T-helper 2 cell treated with Interferon-gamma antibody and Interleukin-4, amounts not matched to agents 100 ng/mL and 5 ng/mL, for 36 hours (primary cell): ENCODE results near the gene NDUFB3. TPM values are rescaled to one million over a fixed set of nuclear protein-coding genes. Genes with fewer than 3 reads are reported as not detected.

Experiments used
- intact Hi-C: fragments of 100-400 bp; cut with micrococcal nuclease; formaldehyde crosslinking; loops from one replicate; pipeline ENCODE4 v1.15.1; 2023
- total RNA-seq: library from RNA; stranded (reverse); gene quantifications from 2 replicates; pipeline ENCODE4 v1.2.3, GENCODE V29; 2022

The NDUFB3 gene
- total RNA-seq, 1 donor from 2014 or later, result 137 TPM

- intact Hi-C loops, result no loop called here
Measured at GRCh38 chr2:201090574-201090973, 18.8 kb downstream of the NDUFB3 start.

GRCh38 chr2:201093573-201093972 lies 21.8 kb downstream of the NDUFB3 start:
- intact Hi-C loops, result no loop called here

- intact Hi-C loops, result no loop called here
Measured at GRCh38 chr2:201100497-201100896, 28.7 kb downstream of the NDUFB3 start.

DNA sequence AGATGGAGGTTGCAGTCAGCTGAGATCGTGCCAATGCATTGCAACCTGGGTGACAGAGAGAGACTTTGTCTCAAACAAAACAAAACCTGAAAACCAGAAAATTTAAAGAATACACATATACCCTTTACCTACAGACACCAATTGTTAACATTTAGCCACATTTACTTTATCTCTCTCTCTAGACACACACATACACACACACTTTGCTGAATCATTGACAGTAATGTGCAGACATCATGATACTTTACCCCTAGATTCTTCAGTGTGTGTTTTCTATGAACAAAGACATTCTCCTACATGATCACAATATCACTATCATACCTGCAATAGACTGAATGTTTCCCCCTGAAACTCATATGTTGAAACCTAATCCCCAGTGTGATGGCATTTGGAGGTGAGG lies 34.0 kb downstream of the NDUFB3 start:
- intact Hi-C loops, result no loop called here

DNA sequence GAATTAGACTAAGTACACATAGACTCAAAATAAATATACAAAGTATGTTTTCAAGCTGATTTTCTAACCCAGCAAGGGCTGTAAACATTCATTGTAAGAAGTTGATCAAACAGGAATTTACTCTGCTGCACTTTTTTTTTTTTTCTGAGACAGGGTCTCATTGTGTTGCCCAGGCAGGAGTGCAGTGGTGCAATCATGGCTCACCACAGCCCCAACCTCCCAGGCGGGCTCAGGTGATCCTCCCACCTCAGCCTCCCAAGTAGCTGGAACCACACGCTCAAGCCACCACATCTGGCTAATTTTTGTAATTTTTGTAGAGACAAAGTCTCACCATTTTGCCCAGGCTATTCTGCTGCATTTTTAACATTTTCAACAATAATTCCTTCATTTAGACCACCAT lies 35.8 kb downstream of the NDUFB3 start:
- intact Hi-C loops, result no loop called here

- intact Hi-C loops, result no loop called here
Measured at GRCh38 chr2:201108341-201108740, 36.5 kb downstream of the NDUFB3 start.

- intact Hi-C loops, result no loop called here
Measured at GRCh38 chr2:201109186-201109585, 37.4 kb downstream of the NDUFB3 start.

DNA sequence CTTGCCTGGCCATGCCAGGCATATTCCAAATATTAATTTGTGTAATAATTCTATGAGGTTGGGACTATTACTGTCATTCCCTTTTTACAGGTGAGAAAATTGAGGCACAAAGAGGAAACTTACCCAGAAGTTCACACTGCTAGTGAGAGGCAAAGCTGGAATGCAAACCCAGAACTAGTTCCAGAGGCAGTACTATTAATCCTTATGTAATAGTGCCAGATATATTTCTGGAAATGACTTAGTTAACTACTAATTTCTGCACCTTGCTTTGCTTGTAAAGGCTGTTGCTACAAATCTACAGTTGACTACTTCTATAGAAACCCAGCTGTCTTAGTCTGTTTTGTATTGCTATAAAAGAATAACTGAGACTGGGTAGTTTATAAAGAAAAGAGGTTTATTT lies 38.8 kb downstream of the NDUFB3 start:
- intact Hi-C loops, result no loop called here

- intact Hi-C loops, result no loop called here
Measured at GRCh38 chr2:201111096-201111495, 39.3 kb downstream of the NDUFB3 start.

DNA sequence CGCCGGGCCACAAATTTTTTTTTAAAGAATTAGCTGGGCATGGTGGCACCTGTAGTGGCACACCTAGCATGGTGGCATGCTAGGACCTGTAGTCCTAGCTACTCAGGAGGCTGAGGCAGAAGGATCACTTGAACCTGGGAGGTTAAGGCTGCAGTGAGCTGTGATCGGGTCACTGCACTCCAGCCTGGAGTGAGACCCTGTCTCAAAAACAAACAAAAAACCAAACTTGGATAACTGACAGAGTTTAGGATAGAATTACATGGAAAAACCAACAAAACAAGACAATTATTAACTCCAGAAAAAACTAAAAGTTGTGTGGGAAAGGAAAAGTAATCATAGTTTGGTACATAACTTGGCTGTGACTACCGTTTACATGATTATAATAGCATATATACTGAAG lies 42.5 kb downstream of the NDUFB3 start:
- intact Hi-C loops, result no loop called here

- intact Hi-C loops, result loop anchor here (5.0 kb wide), 1 partner anchor 213 kb away; no protein-coding TSS in a partner anchor
Measured at GRCh38 chr2:201114846-201115245, 43.0 kb downstream of the NDUFB3 start.

- intact Hi-C loops, result loop anchor here (1.0 to 5.0 kb wide), 5 partner anchors 14 to 403 kb away; partner anchors contain the start of genes HYCC2, NIF3L1 and PPIL3
Measured at GRCh38 chr2:201116115-201116958, 44.5 kb downstream of the NDUFB3 start, which contains the start of gene CFLAR. Gene CFLAR (plus strand): TSS chr2:201116164. CDS start chr2:201129866, 13,702 bp downstream.

GRCh38 chr2:201116959-201117734 lies 45.3 kb downstream of the NDUFB3 start:
- intact Hi-C loops, result loop anchor here (1.0 to 5.0 kb wide), 5 partner anchors 14 to 404 kb away; partner anchors contain the start of genes HYCC2, NIF3L1 and PPIL3

- intact Hi-C loops, result loop anchor here (1.0 to 5.0 kb wide), 6 partner anchors 13 to 253 kb away; partner anchors contain the start of genes CLK1 and ORC2
Measured at GRCh38 chr2:201117735-201118094, 45.9 kb downstream of the NDUFB3 start.

GRCh38 chr2:201118121-201118960 lies 46.5 kb downstream of the NDUFB3 start:
- intact Hi-C loops, result loop anchor here (1.0 to 5.0 kb wide), 5 partner anchors 40 to 254 kb away; partner anchors contain the start of genes CLK1 and ORC2

DNA sequence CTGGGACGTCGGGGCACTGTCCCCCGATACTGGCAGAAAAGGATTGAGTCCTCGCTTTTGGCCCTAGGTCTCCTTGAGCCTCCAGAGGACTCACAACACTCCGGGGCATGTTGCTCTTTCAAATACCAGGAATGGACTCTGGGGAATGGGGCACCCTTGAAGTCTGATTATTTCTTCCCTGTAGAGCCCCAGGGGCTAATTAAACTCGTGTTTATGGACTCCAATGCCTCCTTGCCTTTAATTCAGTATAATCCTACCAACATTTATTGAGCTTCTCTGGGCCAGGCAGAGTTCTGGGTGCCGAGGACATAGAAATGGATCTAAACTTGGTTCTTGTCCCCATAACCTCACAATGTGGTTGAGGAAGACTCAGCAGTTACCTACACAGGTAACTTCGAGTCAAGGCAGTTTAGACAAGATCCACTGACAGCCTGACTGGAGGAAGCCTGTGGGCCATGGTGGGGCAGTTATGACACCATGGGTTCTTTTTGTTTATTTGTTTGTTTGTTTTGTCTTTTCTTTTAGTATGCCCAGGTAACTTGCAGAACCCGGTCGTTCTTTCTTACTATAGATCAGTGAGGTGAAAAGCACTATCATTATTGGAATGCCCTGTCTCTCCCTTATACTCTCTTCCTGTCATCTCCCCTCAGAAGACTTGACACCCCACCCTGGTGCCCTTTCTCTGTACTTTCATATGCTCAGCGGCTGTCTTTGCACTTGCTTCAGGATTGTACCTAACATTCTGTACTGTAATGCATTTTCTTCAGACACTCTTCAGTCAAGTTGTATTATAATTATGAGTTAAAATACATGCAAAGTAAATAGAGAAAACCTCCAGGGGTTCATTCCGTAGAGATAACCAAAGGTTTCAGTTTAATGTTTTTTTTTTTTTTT lies 47.4 kb downstream of the NDUFB3 start:
- intact Hi-C loops, result loop anchor here (1.0 to 5.0 kb wide), 8 partner anchors 8 to 308 kb away; partner anchors contain the start of genes BZW1, CLK1 and ORC2

- intact Hi-C loops, result no loop called here
Measured at GRCh38 chr2:201122276-201122675, 50.5 kb downstream of the NDUFB3 start.

DNA sequence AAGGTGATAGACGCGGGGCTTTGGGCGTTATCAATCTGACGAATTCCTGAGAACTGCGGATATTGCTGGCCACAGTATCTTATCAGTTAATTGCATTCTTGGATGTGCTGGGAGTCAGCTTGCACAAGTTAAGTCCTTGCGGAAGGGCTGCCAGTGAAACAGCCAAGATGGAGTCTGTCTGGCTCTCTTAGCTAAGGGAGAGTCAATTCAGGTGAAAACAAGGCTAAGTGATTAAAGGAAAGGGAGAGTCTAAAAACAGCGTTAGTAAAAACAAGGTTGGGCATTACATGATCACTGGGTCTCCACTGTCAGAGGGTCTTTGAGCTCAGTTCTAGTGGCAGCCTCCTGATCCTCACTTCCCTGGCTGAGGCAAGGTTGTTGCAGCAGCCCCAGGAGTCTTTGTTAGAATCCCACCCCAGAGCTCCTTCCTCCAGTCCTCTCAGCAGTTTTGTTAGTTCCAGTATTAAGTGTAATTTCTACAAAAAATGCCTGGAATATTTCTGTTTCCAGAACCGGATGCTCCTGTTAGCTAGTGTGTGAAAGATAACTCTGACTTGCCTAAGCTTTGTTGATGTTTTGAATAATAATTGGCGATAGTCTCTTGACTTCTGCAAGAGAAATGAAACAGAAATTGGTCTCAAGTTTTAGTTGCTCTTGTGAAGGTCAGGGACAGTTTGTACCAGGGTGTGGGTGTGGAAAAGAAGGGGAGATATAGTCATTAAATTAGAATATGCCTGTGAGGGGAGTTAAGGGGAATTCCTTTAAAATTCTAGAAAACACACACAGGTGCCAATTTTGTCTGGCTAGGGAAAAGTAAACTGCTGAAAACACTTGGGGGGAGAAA lies 54.7 kb downstream of the NDUFB3 start:
- intact Hi-C loops, result loop anchor here (1.0 kb wide), 1 partner anchor 7 kb away; no protein-coding TSS in a partner anchor

GRCh38 chr2:201127152-201127511 lies 55.3 kb downstream of the NDUFB3 start:
- intact Hi-C loops, result loop anchor here (1.0 kb wide), 1 partner anchor 8 kb away; no protein-coding TSS in a partner anchor
